Activated CD8-positive, alpha-beta T cell treated with anti-CD3 and anti-CD28 coated beads, Interleukin-2, amount 10 ng/mL, durations not matched to agents 7 days and 5 days (primary cell): Measurements from ENCODE around the gene RAD51B. TPM values are rescaled to one million over a fixed set of nuclear protein-coding genes. Genes with fewer than 3 reads are reported as not detected.

ENCODE experiments used
- ATAC-seq: fragments of 150-1000 bp; cut with Tn5 transposase; one replicate; pipeline ENCODE4 v1.10.0; 2021; ENCODE audit warnings: moderate library complexity
- CTCF ChIA-PET: fragments of 350-600 bp; sonication (Branson Sonifier 250); formaldehyde crosslinking; loops from one replicate; lab custom pipeline; 2021; ENCODE audit warnings: antibody characterized with exemption; lab: Charles Lee
- POLR2A ChIA-PET: fragments of 350-600 bp; sonication (Branson Sonifier 250); formaldehyde crosslinking; loops from one replicate; lab custom pipeline; 2021; ENCODE audit warnings: antibody characterized with exemption; lab: Charles Lee
- DNase-seq: peaks from one replicate; pipeline ENCODE4 v3.0.0-alpha.2; 2020
- H3K27ac Mint-ChIP-seq: one replicate; pipeline ENCODE4 v1.8.0; 2021; ENCODE audit warnings: mild to moderate bottlenecking, mixed read lengths
- H3K27me3 Mint-ChIP-seq: one replicate; pipeline ENCODE4 v1.8.0; 2021; ENCODE audit warnings: low read depth, mixed read lengths
- H3K36me3 Mint-ChIP-seq: one replicate; pipeline ENCODE4 v1.8.0; 2021; ENCODE audit warnings: low read depth, mixed read lengths
- H3K4me1 Mint-ChIP-seq: one replicate; pipeline ENCODE4 v1.8.0; 2021; ENCODE audit warnings: low read depth, mixed read lengths
- H3K4me3 Mint-ChIP-seq: one replicate; pipeline ENCODE4 v1.8.0; 2021; ENCODE audit warnings: mild to moderate bottlenecking, mixed read lengths
- H3K9me3 Mint-ChIP-seq: one replicate; pipeline ENCODE4 v1.8.0; 2022; ENCODE audit warnings: mixed read lengths; ENCODE audit not compliant: insufficient read depth
- total RNA-seq, 2 experiments: library from RNA; stranded (reverse); gene quantifications; one replicate each; pipeline ENCODE4 v1.2.3, GENCODE V29; 2021

Gene RAD51B
- total RNA-seq, 2 experiments from 2014 or later: 34.1 to 38.8 TPM

- DNase-seq: no peak
- H3K4me3 Mint-ChIP-seq: no peak overlapping the region
- H3K27ac Mint-ChIP-seq: peak overlapping the region; percentile 75
- no peaks in the 10 kb centered on the region for H3K36me3 Mint-ChIP-seq
- ATAC-seq: no peak
- no peaks in the 10 kb centered on the region for H3K27me3 Mint-ChIP-seq
- H3K9me3 Mint-ChIP-seq: no peaks in the 10 kb centered on the region
- peaks cover 33% of the 10 kb centered on the region for H3K4me1 Mint-ChIP-seq
- CTCF ChIA-PET: interaction anchor here (1.2 to 1.8 kb wide), 3 partner anchors 9 to 555 kb away, joined by 3 to 5 read pairs (median 4); no protein-coding TSS in a partner anchor
- POLR2A ChIA-PET: no interaction called here
Observed at GRCh38 chr14:68261092-68261842, 441.7 kb downstream of the RAD51B start.

GRCh38 chr14:68262567-68262966, 443.0 kb downstream of the RAD51B start:
- ChIA-PET CTCF (no interaction called here), POLR2A (interaction anchor here (1.3 kb wide), 1 partner anchor 554 kb away, joined by 3 read pairs; no protein-coding TSS in a partner anchor)
- DNase-seq (no peak), ATAC-seq (no peak)
- H3K27ac Mint-ChIP-seq: no peak overlapping the region
- H3K36me3 Mint-ChIP-seq: no peaks in the 10 kb centered on the region
- H3K4me1 Mint-ChIP-seq: peaks cover 33% of the 10 kb centered on the region
- H3K9me3 Mint-ChIP-seq: no peaks in the 10 kb centered on the region
- H3K27me3 Mint-ChIP-seq: no peaks in the 10 kb centered on the region
- no peak overlapping the region for H3K4me3 Mint-ChIP-seq

- peaks cover 41% of the 10 kb centered on the region for H3K4me1 Mint-ChIP-seq
Observed at GRCh38 chr14:68263563-68264259, 444.1 kb downstream of the RAD51B start.

GRCh38 chr14:68264260-68264569, 444.6 kb downstream of the RAD51B start:
- no peak overlapping the region for H3K27ac Mint-ChIP-seq
- no peaks in the 10 kb centered on the region for H3K36me3 Mint-ChIP-seq
- ATAC-seq (no peak), DNase-seq (no peak)
- peaks cover 42% of the 10 kb centered on the region for H3K4me1 Mint-ChIP-seq
- no peaks in the 10 kb centered on the region for H3K27me3 Mint-ChIP-seq
- no peak overlapping the region for H3K4me3 Mint-ChIP-seq
- POLR2A ChIA-PET: no interaction called here
- CTCF ChIA-PET: interaction anchor here (0.9 to 1.3 kb wide), 2 partner anchors 19 to 561 kb away, joined by 3 read pairs; no protein-coding TSS in a partner anchor
- no peaks in the 10 kb centered on the region for H3K9me3 Mint-ChIP-seq

More at GRCh38 chr14:68263563-68264259, 444.1 kb downstream of the RAD51B start:
- DNase-seq (no peak), ATAC-seq (no peak)
- no peaks in the 10 kb centered on the region for H3K27me3 Mint-ChIP-seq
- CTCF ChIA-PET: interaction anchor here (0.9 to 1.3 kb wide), 2 partner anchors 20 to 562 kb away, joined by 3 read pairs; no protein-coding TSS in a partner anchor
- H3K36me3 Mint-ChIP-seq: no peaks in the 10 kb centered on the region
- no peak overlapping the region for H3K27ac Mint-ChIP-seq
- no peak overlapping the region for H3K4me3 Mint-ChIP-seq
- POLR2A ChIA-PET: interaction anchor here (1.3 kb wide), 1 partner anchor 553 kb away, joined by 3 read pairs; no protein-coding TSS in a partner anchor
- H3K9me3 Mint-ChIP-seq: no peaks in the 10 kb centered on the region

- H3K27me3 Mint-ChIP-seq: no peaks in the 10 kb centered on the region
- DNase-seq (no peak), ATAC-seq (no peak)
- no peaks in the 10 kb centered on the region for H3K9me3 Mint-ChIP-seq
- ChIA-PET CTCF (interaction anchor here (1.0 to 1.6 kb wide), 3 partner anchors 10 to 523 kb away, joined by 3 read pairs; no protein-coding TSS in a partner anchor), POLR2A (interaction anchor here (0.8 kb wide), 1 partner anchor 8 kb away, joined by 3 read pairs; no protein-coding TSS in a partner anchor)
- H3K4me3 Mint-ChIP-seq: no peak overlapping the region
- H3K4me1 Mint-ChIP-seq: peaks cover 32% of the 10 kb centered on the region
- H3K27ac Mint-ChIP-seq: no peak overlapping the region
- H3K36me3 Mint-ChIP-seq: no peaks in the 10 kb centered on the region
Observed at GRCh38 chr14:68266998-68267397, 447.4 kb downstream of the RAD51B start.

- no peak for DNase-seq
- Mint-ChIP-seq H3K36me3 (no peaks in the 10 kb centered on the region), H3K27ac (peak overlapping the region; percentile 66), H3K4me1 (peaks cover 28% of the 10 kb centered on the region), H3K27me3 (no peaks in the 10 kb centered on the region), H3K4me3 (no peak overlapping the region), H3K9me3 (no peaks in the 10 kb centered on the region)
- CTCF ChIA-PET: interaction anchor here (1.2 to 2.5 kb wide), 5 partner anchors 9 to 575 kb away, joined by 3 to 7 read pairs (median 3); no protein-coding TSS in a partner anchor
- ATAC-seq: peak; percentile 55
- POLR2A ChIA-PET: interaction anchor here (0.7 kb wide), 1 partner anchor 403 kb away, joined by 3 read pairs; no protein-coding TSS in a partner anchor
Observed at GRCh38 chr14:68268197-68268596, 448.6 kb downstream of the RAD51B start.

GRCh38 chr14:68268719-68269118, 449.1 kb downstream of the RAD51B start:
- ATAC-seq: peak; percentile 39
- Mint-ChIP-seq H3K27ac (peak overlapping the region; percentile 66), H3K4me3 (no peak overlapping the region), H3K27me3 (no peaks in the 10 kb centered on the region), H3K4me1 (peaks cover 28% of the 10 kb centered on the region), H3K36me3 (no peaks in the 10 kb centered on the region), H3K9me3 (no peaks in the 10 kb centered on the region)
- CTCF ChIA-PET: interaction anchor here (1.2 to 2.5 kb wide), 5 partner anchors 9 to 575 kb away, joined by 3 to 7 read pairs (median 3); no protein-coding TSS in a partner anchor
- POLR2A ChIA-PET: no interaction called here
- no peak for DNase-seq

- H3K9me3 Mint-ChIP-seq: no peaks in the 10 kb centered on the region
- ChIA-PET POLR2A (no interaction called here), CTCF (interaction anchor here (1.2 to 2.5 kb wide), 3 partner anchors 14 to 574 kb away, joined by 3 to 7 read pairs (median 3); no protein-coding TSS in a partner anchor)
- H3K36me3 Mint-ChIP-seq: no peaks in the 10 kb centered on the region
- ATAC-seq (no peak), DNase-seq (no peak)
- peaks cover 28% of the 10 kb centered on the region for H3K4me1 Mint-ChIP-seq
- peak overlapping the region; percentile 15 for H3K27ac Mint-ChIP-seq
- H3K27me3 Mint-ChIP-seq: no peaks in the 10 kb centered on the region
- no peak overlapping the region for H3K4me3 Mint-ChIP-seq
Observed at GRCh38 chr14:68269136-68269927, 449.8 kb downstream of the RAD51B start.

- ChIA-PET POLR2A (interaction anchor here (0.6 to 0.7 kb wide), 2 partner anchors 191 to 308 kb away, joined by 3 read pairs; no protein-coding TSS in a partner anchor), CTCF (interaction anchor here (1.1 to 1.9 kb wide), 3 partner anchors 10 to 593 kb away, joined by 3 to 5 read pairs (median 5); no protein-coding TSS in a partner anchor)
- no peaks in the 10 kb centered on the region for H3K9me3 Mint-ChIP-seq
- no peaks in the 10 kb centered on the region for H3K27me3 Mint-ChIP-seq
- no peak overlapping the region for H3K27ac Mint-ChIP-seq
- no peak for DNase-seq
- H3K4me1 Mint-ChIP-seq: peaks cover 36% of the 10 kb centered on the region
- ATAC-seq: no peak
- H3K4me3 Mint-ChIP-seq: no peak overlapping the region
- H3K36me3 Mint-ChIP-seq: no peaks in the 10 kb centered on the region
Observed at GRCh38 chr14:68270342-68270741, 450.8 kb downstream of the RAD51B start.

GRCh38 chr14:68271913-68272391, 452.4 kb downstream of the RAD51B start:
- Mint-ChIP-seq H3K9me3 (no peaks in the 10 kb centered on the region), H3K36me3 (no peaks in the 10 kb centered on the region), H3K27me3 (no peaks in the 10 kb centered on the region), H3K4me3 (no peak overlapping the region), H3K4me1 (peaks cover 45% of the 10 kb centered on the region), H3K27ac (no peak overlapping the region)
- no peak for ATAC-seq
- POLR2A ChIA-PET: interaction anchor here (1.0 kb wide), 1 partner anchor 524 kb away, joined by 3 read pairs; no protein-coding TSS in a partner anchor
- CTCF ChIA-PET: interaction anchor here (1.2 to 1.9 kb wide), 3 partner anchors 11 to 572 kb away, joined by 3 to 5 read pairs (median 3); no protein-coding TSS in a partner anchor
- no peak for DNase-seq

GRCh38 chr14:68273413-68273812, 453.8 kb downstream of the RAD51B start:
- peaks cover 36% of the 10 kb centered on the region for H3K4me1 Mint-ChIP-seq
- no peak for ATAC-seq
- POLR2A ChIA-PET: no interaction called here

More at GRCh38 chr14:68273413-68273812, 453.8 kb downstream of the RAD51B start:
- DNase-seq: no peak
- Mint-ChIP-seq H3K27me3 (no peaks in the 10 kb centered on the region), H3K9me3 (no peaks in the 10 kb centered on the region), H3K36me3 (no peaks in the 10 kb centered on the region), H3K4me3 (no peak overlapping the region), H3K27ac (no peak overlapping the region)
- CTCF ChIA-PET: no interaction called here
